RWPE1 (cell line): ENCODE measurements around the gene RPL5.

Experiments used
- CTCF ChIA-PET: fragments of 350-600 bp; sonication (Branson Sonifier 250); formaldehyde crosslinking; extraction: SDS; loops from one replicate; lab custom pipeline; 2021; lab: Yijun Ruan, JAX
- POLR2A ChIA-PET: fragments of 400-600 bp; formaldehyde crosslinking; extraction: SDS; loops from one replicate; lab custom pipeline; 2020; ENCODE audit warnings: antibody characterized with exemption; ENCODE audit not compliant: low non-redundant PET; lab: Yijun Ruan, JAX
- DNase-seq: peaks from one replicate; pipeline ENCODE4 v3.0.0; 2012; ENCODE audit warnings: low spot score
- H3K27ac ChIP-seq: fragments of 450-650 bp; 2 replicates; pipeline ENCODE4 v1.5.1; 2017
- CTCF ChIP-seq: fragments of 450-650 bp; conservative IDR thresholded peaks from 2 replicates; pipeline ENCODE4 v1.5.1; 2017; ENCODE audit warnings: low read depth, mild to moderate bottlenecking

Gene RPL5

GRCh38 chr1:92817137-92817697 lies 14.6 kb upstream of the RPL5 start:
- ChIA-PET CTCF (no interaction called here), POLR2A (no interaction called here)
- no peak for DNase-seq
- no peak for TF ChIP-seq CTCF
- H3K27ac ChIP-seq, result no peak overlapping the region

- peak; percentile 25 for DNase-seq
- TF ChIP-seq CTCF, result peak; percentile 55
- CTCF ChIA-PET, result interaction anchor here (0.6 to 1.0 kb wide), 7 partner anchors 10 to 501 kb away, joined by 3 to 4 read pairs (median 3); no protein-coding TSS in a partner anchor
- H3K27ac ChIP-seq, result no peak overlapping the region
- POLR2A ChIA-PET, result no interaction called here
Observed at GRCh38 chr1:92817986-92818764, 13.7 kb upstream of the RPL5 start.

- DNase-seq, result no peak
- ChIA-PET POLR2A (no interaction called here), CTCF (interaction anchor here (0.7 kb wide), 2 partner anchors 119 to 153 kb away, joined by 3 to 4 read pairs; no protein-coding TSS in a partner anchor)
Observed at GRCh38 chr1:92820024-92820423, 11.8 kb upstream of the RPL5 start.

GRCh38 chr1:92820551-92820950 lies 11.3 kb upstream of the RPL5 start:
- POLR2A ChIA-PET, result no interaction called here
- no peak for TF ChIP-seq CTCF
- CTCF ChIA-PET, result no interaction called here
- DNase-seq, result no peak
- H3K27ac ChIP-seq, result no peak overlapping the region

More at GRCh38 chr1:92820024-92820423, 11.8 kb upstream of the RPL5 start:
- TF ChIP-seq CTCF, result no peak
- H3K27ac ChIP-seq, result no peak overlapping the region

- no peak overlapping the region for H3K27ac ChIP-seq
- no peak for TF ChIP-seq CTCF
- POLR2A ChIA-PET, result no interaction called here
- CTCF ChIA-PET, result no interaction called here
- DNase-seq, result no peak
Observed at GRCh38 chr1:92822879-92823278, 9.0 kb upstream of the RPL5 start.

GRCh38 chr1:92826792-92827191 lies 5.0 kb upstream of the RPL5 start:
- TF ChIP-seq CTCF, result no peak
- no peak overlapping the region for H3K27ac ChIP-seq
- ChIA-PET CTCF (interaction anchor here (0.7 kb wide), 1 partner anchor 13 kb away, joined by 6 read pairs; no protein-coding TSS in a partner anchor), POLR2A (no interaction called here)
- no peak for DNase-seq
